Measurements from ENCODE around the gene KAT2A. TPM values are rescaled to one million over a fixed set of nuclear protein-coding genes. Genes with fewer than 3 reads are reported as not detected.

Gene KAT2A
- total and polyA plus RNA-seq, 2 donors from 2014 or later = 38.6 TPM

DNA sequence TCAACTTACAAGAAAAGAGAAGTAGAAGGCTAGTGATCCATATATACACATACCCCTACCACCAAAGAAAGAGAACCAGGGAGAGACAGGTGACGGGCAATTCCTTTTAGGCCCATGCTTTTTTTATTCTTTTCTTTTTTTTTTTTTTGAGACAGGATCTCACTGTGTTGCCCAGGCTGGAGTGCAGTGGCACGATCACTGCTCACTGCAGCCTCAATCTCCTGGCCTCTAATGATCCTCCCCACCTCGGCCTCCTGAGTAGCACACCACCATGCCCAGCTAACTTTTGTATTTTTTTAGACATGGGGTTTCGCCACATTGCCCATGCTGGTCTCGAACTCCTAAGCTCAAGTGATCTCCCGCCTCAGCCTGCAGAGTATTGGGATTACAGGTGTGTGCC is 6.2 kb upstream of the KAT2A start:
- Histone ChIP-seq H3K27me3 (ENCODE audit: control insufficient read depth, insufficient read depth, low read length) (no peaks in the 10 kb centered on the region), H3K9me3 (ENCODE audit: control insufficient read depth in 2 of 3, insufficient read depth in 1 of 3, low read length in 3 of 3) (no peaks in the 10 kb centered on the region), H3K4me3 (ENCODE audit: low read length in 3 of 3) (no peak overlapping the region), H3K4me1 (ENCODE audit: control insufficient read depth in 2 of 3, insufficient read depth in 2 of 3, low read depth in 1 of 3, low read length in 3 of 3) (peaks cover 0 to 39% (median 34%) of the 10 kb centered on the region in 3 donors), H3K27ac (ENCODE audit: low read depth in 2 of 2, low read length in 2 of 2) (no peak overlapping the region), H3K9ac (ENCODE audit: low read length in 3 of 3) (no peak overlapping the region), H3K36me3 (ENCODE audit: control insufficient read depth in 2 of 3, insufficient read depth in 3 of 3, low read length in 3 of 3) (peaks cover 4 to 54% (median 30%) of the 10 kb centered on the region in 3 donors)
- DNase-seq (no peak), FAIRE-seq (no peak)
- intact Hi-C loops (cut with DNase I) = no loop called here
- TF ChIP-seq, protein P1, sequence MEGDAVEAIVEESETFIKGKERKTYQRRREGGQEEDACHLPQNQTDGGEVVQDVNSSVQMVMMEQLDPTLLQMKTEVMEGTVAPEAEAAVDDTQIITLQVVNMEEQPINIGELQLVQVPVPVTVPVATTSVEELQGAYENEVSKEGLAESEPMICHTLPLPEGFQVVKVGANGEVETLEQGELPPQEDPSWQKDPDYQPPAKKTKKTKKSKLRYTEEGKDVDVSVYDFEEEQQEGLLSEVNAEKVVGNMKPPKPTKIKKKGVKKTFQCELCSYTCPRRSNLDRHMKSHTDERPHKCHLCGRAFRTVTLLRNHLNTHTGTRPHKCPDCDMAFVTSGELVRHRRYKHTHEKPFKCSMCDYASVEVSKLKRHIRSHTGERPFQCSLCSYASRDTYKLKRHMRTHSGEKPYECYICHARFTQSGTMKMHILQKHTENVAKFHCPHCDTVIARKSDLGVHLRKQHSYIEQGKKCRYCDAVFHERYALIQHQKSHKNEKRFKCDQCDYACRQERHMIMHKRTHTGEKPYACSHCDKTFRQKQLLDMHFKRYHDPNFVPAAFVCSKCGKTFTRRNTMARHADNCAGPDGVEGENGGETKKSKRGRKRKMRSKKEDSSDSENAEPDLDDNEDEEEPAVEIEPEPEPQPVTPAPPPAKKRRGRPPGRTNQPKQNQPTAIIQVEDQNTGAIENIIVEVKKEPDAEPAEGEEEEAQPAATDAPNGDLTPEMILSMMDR (IDR thresholded peaks at IDR 0.05; ENCODE audit: borderline replicate concordance, extremely low read depth, insufficient read depth) = no peak

DNA sequence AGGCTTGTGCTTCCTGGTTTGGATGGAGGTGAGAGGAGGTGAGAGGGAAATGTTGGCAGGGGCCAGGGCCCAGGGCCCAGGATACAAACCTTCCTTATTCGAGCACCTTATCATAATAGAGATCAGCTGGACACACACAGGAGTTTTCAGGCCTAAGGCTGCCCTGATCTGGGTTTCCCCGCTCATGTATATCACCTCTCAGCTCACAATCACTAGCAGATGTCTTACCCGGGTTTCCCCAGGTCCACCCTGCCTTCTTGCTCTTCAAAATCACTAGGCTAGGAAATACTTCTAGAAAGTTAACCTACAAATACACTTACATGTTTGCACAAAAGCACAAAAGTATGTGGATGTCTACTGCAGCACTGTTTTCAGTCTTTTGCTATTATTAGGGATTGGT is 5.7 kb upstream of the KAT2A start:
- FAIRE-seq (no peak), DNase-seq (no peak)
- Histone ChIP-seq H3K27ac (ENCODE audit: low read depth in 2 of 2, low read length in 2 of 2) (no peak overlapping the region), H3K36me3 (ENCODE audit: control insufficient read depth in 2 of 3, insufficient read depth in 3 of 3, low read length in 3 of 3) (peaks cover 4 to 54% (median 30%) of the 10 kb centered on the region in 3 donors), H3K27me3 (ENCODE audit: control insufficient read depth, insufficient read depth, low read length) (no peaks in the 10 kb centered on the region), H3K4me3 (ENCODE audit: low read length in 3 of 3) (no peak overlapping the region), H3K9me3 (ENCODE audit: control insufficient read depth in 2 of 3, insufficient read depth in 1 of 3, low read length in 3 of 3) (no peaks in the 10 kb centered on the region), H3K9ac (ENCODE audit: low read length in 3 of 3) (no peak overlapping the region), H3K4me1 (ENCODE audit: control insufficient read depth in 2 of 3, insufficient read depth in 2 of 3, low read depth in 1 of 3, low read length in 3 of 3) (peaks cover 0 to 34% (median 29%) of the 10 kb centered on the region in 3 donors)
- intact Hi-C loops (cut with DNase I) = no loop called here
- TF ChIP-seq, protein P1 (IDR thresholded peaks at IDR 0.05; ENCODE audit: borderline replicate concordance, extremely low read depth, insufficient read depth) = no peak

DNA sequence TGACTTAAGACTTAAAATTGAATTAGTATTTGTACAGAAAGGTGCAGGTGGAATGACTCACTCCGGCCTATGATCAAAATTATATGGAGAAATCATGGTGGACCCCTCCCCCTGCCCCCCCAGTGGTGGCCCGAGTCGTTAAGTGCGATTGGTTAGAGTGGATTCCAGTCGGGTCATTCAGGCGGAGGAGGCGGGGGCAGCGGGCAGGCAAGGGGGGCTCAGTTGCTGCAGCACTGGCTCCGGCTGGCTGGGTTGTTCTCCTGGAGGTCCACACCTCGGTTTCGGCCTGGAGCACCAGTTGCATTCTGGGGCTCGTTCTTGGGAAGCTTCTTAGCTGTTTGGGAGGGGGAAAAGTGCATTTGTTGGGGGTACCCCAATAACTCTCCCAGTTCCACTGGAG is 4.4 kb upstream of the KAT2A start:
- TF ChIP-seq, protein P1 (IDR thresholded peaks at IDR 0.05; ENCODE audit: borderline replicate concordance, extremely low read depth, insufficient read depth) = no peak
- H3K4me1 ChIP-seq (ENCODE audit: control insufficient read depth in 2 of 3, insufficient read depth in 2 of 3, low read depth in 1 of 3, low read length in 3 of 3) = peaks cover 0 to 24% (median 23%) of the 10 kb centered on the region in 3 donors
- H3K27ac ChIP-seq (ENCODE audit: low read depth in 2 of 2, low read length in 2 of 2) = no peak overlapping the region
- H3K4me3 ChIP-seq (ENCODE audit: low read length in 3 of 3) = no peak overlapping the region
- peaks cover 4 to 54% (median 30%) of the 10 kb centered on the region in 3 donors for H3K36me3 ChIP-seq (ENCODE audit: control insufficient read depth in 2 of 3, insufficient read depth in 3 of 3, low read length in 3 of 3)
- FAIRE-seq (no peak), DNase-seq (no peak)
- no peak overlapping the region for H3K9ac ChIP-seq (ENCODE audit: low read length in 3 of 3)
- H3K9me3 ChIP-seq (ENCODE audit: control insufficient read depth in 2 of 3, insufficient read depth in 1 of 3, low read length in 3 of 3) = no peaks in the 10 kb centered on the region
- no peaks in the 10 kb centered on the region for H3K27me3 ChIP-seq (ENCODE audit: control insufficient read depth, insufficient read depth, low read length)
- intact Hi-C loops (cut with DNase I) = no loop called here

DNA sequence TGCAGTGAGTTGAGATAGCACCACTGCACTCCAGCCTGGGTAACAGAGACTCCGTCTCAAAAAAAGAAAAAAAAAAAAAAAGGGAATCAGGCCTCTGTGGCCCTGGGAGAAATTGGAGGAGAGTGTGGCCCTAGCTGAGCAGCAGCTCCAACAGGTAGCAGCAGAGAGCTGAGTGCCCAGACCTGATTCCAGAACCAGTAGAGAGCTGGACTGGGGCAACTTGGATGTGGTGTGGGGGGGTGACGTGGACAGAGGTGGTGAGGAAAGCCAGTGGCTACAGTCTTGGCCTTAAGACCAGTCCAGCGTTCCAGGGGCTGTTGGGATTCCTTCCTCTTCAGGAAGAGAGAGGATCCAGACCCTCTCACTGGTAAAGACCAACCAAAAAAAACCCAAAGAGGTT is 3.1 kb upstream of the KAT2A start:
- Histone ChIP-seq H3K36me3 (ENCODE audit: control insufficient read depth in 2 of 3, insufficient read depth in 3 of 3, low read length in 3 of 3) (peaks cover 4 to 43% (median 23%) of the 10 kb centered on the region in 3 donors), H3K27me3 (ENCODE audit: control insufficient read depth, insufficient read depth, low read length) (no peaks in the 10 kb centered on the region), H3K9me3 (ENCODE audit: control insufficient read depth in 2 of 3, insufficient read depth in 1 of 3, low read length in 3 of 3) (no peaks in the 10 kb centered on the region), H3K4me3 (ENCODE audit: low read length in 3 of 3) (no peak overlapping the region), H3K9ac (ENCODE audit: low read length in 3 of 3) (peak overlapping the region in 1 of 3 donors; percentile 7), H3K27ac (ENCODE audit: low read depth in 2 of 2, low read length in 2 of 2) (no peak overlapping the region), H3K4me1 (ENCODE audit: control insufficient read depth in 2 of 3, insufficient read depth in 2 of 3, low read depth in 1 of 3, low read length in 3 of 3) (peaks cover 0 to 17% (median 11%) of the 10 kb centered on the region in 3 donors)
- TF ChIP-seq, protein P1 (IDR thresholded peaks at IDR 0.05; ENCODE audit: borderline replicate concordance, extremely low read depth, insufficient read depth) = no peak
- no peak for FAIRE-seq
- intact Hi-C loops (cut with DNase I) = no loop called here
- no peak for DNase-seq
